ENCODE measurements around the gene CARD18.
"Not testable (repeated sequence)": the region's sequence is repeated elsewhere in the genome, so short reads cannot be mapped to it uniquely, and the experiment has no call there.

Gene CARD18

DNA sequence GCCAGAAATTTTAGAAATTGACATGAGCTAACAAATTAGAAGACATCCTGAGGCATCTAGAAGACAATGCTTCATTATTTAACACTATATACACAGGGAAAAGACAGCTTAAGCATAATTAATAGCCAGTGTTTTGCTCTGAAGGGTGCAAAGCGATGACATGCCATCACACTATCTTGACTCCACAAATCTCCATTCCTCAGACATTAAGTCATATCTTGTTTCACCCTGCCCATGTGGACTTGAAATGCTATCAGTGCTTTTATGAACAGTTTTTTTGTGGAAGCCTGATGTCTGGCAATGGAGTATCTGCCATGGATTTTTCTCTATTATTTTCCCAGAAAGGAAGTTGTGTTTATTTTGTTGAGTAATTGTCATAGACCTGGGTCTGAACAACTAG, 2.3 kb downstream of the CARD18 start:
- FAIRE-seq, result no peak
- DNase-seq (ENCODE audit: extremely low spot score, insufficient read length, low read depth), result no peak

DNA sequence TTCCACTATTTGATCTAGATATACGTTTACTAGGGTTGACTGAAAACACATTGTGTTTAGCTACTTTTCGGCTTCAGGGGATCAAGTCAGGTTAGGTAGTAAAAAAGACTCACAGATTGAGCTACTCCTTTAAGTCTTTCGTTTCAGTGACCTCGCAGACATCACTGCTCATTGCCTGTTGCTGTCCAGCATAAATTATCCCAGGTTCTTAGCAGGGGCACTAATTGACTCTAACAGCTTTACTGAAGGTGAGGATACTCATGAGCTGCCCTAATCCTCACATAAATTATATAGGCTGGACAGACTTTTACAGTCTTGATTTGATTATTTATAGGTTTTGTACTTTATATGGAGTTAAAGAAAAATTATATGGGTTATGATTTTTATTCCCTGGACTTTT, 3.7 kb downstream of the CARD18 start:
- FAIRE-seq (no peak), DNase-seq (ENCODE audit: extremely low spot score, insufficient read length, low read depth) (no peak)

DNA sequence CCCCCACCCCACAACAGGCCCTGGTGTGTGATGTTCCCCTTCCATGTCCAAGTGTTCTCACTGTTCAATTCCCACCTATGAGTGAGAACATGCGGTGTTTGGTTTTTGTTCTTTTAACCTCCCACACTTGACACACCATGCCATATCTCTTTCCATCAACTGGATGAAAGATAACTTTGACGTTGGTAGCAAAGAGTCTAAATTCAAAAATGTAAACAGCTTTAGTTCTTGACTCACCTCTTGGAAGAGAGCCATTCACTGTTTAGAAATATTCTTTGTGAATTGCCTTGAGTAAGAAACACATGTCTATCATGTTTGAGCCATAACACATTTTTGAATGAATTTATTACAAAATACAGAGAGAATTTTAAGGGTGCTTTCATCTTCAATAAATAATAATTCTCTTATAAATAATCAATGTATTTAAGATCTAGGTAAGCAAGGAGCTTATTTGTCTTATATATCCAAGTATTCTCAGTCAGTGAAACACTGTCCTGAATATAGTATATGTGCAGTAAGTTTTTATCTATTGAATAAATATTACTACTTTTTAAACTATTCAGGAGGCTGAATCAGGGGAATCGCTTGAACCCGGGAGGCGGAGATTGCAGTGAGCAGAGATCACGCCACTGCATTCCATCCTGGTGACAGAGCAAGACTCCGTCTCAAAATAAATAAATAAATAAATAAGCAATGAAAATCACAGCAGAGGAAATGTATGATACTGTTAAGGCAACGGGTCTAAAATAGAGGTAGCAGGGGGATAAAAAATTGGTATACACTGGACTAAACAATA, 6.7 kb downstream of the CARD18 start:
- no peak for FAIRE-seq
- no peak for DNase-seq (ENCODE audit: extremely low spot score, insufficient read length, low read depth)

DNA sequence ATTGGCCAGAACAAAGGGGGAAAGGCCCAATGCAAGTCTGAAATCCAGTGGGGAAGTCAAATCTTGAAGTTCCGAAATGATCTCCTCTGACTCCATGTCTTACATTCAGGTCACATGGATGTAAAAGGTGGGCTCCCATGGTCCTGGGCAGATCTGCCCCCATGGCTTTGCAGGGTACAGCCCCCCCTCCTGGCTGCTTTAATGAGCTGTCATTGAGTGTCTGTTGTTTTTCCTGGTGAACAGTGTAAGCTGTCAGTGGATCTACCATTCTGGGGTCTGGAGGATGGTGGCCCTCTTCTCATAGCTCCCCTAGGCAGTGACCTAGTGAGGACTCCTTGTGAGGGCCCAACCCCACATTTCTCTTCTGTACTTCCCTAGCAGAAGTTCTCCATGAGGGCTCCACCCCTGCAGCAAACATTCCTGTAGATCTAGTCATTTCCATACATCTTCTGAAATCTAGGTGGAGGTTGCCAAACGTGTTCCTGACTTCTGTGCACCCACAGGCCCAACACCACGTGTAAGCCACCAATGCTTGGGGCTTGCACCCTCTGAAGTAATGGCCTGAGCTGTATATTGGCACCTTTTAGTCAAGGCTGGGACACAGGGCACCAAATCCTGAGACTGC, 9.3 kb downstream of the CARD18 start:
- DNase-seq (ENCODE audit: extremely low spot score, insufficient read length, low read depth), result no peak
- FAIRE-seq, result no peak

DNA sequence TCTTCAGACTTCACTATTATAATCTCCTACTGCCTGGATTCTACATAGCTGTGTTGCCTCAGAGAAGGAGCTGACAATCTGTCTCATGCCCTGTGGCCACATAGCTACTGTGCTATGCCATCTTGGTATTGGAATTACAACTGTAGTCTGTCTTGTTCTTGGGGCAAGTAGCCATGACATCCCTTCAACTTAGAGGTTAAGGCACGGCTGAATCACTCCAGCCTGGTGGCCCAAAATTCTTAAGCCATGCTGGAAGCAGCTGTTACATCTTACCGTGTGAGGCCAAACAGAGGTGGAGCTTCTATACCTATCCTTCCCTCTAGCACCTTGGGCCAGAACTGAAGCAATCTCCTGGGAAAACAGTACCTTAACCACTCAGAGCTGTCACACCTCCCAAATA, 14.8 kb downstream of the CARD18 start:
- FAIRE-seq, result no peak
- DNase-seq (ENCODE audit: extremely low spot score, insufficient read length, low read depth), result no peak

DNA sequence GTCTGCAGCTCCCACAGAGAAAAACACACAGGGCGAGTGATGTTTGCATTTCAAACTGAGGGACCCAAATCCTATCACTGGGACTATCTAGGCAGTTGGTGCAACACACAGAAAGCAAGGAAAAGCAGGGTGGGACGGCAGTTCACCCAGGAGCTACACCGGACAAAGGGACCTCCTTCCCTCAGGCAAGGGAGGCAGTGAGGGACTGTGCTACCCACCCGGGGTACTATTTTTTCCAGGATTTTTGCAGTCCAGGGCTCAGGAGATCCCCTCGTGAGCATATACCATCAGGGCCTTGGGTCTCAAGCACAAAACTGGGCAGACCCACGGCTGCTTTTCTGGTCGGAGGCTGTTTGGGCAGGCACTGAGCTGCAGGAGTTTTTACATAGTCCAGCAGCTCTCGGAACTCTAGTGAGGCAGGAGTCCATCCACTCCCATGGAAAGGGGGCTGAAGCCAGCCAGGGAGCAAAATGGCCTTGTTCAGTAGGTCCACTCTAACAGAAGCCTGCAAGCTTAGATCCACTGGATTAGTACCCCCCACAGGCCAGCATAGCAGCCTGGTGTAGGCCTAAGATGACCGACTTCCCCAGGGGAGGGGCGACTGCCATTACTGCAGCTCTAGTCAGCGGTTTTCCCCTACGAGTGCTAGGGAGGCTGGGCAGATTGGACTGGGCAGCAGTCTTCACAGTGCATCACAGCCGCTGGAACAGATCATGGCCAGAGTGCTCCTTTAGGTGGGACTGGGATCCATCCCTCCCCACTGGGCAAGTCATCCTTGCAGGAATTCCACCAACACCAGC, 28.2 kb downstream of the CARD18 start:
- DNase-seq (ENCODE audit: extremely low spot score, insufficient read length, low read depth), result no peak
- FAIRE-seq, result no peak

DNA sequence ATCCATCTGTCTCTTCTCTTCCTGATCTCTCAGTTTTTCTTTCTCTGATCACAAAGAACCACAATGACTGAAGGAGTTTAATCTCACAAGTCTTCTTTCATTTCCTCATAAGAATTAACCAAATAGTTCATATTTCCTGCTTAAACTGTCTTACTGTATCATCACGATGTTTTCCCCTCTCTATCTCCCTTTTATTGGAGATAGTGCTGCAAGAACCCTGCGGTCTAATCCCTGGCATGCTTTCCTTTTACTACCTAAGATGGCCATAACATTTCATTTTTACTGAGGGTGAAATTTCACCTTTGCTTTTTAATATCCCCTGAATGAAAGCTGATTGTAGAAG, 28.9 kb downstream of the CARD18 start:
- DNase-seq (ENCODE audit: extremely low spot score, insufficient read length, low read depth) (no peak), FAIRE-seq (no peak)

DNA sequence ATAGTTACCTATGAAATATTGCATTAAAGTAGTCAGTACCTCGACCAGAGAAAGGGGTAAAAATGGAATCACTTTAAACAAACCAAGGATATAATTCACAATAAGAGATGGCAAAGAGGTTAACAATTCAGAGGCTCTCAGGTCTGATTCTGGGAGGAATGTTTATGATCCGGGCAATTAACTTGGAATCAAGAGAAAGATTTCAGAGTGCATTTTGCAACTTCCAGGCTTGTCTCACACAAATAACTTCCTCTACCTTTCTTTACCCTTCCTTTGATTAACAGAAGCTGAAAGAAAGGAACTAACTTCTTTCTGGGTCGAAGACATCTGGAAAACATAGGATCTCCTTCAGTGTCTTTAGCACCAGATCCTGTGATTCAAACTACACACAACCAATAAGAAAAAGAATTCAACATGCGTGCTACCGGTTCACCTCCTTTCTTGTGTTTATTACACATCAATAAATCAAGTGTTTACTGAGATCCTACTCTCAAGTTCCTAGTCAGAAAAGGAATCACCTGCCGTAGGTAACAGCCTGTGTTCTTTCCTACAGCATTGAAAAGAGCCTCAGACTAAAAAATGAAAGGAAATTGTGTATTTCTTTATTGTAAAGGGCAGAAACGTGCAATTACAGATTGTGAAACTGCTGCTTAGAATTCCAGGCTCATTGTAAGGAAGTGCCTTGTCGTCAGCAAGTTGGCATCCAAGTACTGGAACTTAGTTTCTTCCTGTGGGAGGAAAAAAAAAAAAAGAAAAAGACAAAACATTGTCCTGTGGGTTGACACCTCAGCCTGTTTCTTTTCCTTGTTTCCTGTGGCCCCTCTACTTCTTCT, 29.5 kb downstream of the CARD18 start:
- DNase-seq (ENCODE audit: extremely low spot score, insufficient read length, low read depth) (no peak), FAIRE-seq (no peak)

DNA sequence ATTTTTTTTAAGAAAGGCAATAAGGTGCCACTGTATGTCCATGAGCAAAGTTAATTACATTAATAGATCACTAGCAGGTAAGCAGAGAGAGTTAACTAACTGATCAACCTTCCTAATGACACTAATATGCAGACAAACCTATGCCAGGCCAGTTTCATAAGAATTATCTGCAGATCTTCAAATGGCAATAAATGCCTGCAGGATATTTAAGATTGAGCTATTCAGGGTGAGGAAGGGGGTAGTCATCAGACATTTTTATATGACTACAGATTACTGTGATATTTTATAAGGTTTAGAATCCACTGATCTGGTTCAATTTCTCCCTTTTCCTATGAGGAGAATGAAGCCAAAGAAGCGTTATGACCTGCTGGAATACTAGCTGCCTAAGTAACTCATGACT, 30.2 kb downstream of the CARD18 start:
- DNase-seq (ENCODE audit: extremely low spot score, insufficient read length, low read depth) (no peak), FAIRE-seq (no peak)

DNA sequence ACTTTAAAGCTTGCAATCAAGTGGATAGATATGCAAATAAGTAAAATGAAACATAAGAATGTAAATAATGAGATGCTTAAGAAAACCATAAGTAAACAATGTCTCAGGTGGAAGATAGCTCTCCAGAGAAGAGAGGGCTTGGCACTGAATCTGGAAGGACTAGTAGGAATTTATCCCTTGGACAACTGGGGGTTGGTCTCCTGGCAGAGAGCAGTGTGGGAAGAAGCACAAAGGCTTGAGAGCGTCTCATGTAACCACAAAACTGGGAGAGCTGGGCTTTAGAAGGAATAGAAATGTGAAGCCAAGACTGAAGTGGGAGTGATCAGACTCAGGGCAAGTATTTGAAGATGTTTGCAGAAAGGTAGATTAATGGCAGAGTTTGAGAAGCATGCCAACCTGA, 31.3 kb downstream of the CARD18 start:
- no peak for DNase-seq (ENCODE audit: extremely low spot score, insufficient read length, low read depth)

DNA sequence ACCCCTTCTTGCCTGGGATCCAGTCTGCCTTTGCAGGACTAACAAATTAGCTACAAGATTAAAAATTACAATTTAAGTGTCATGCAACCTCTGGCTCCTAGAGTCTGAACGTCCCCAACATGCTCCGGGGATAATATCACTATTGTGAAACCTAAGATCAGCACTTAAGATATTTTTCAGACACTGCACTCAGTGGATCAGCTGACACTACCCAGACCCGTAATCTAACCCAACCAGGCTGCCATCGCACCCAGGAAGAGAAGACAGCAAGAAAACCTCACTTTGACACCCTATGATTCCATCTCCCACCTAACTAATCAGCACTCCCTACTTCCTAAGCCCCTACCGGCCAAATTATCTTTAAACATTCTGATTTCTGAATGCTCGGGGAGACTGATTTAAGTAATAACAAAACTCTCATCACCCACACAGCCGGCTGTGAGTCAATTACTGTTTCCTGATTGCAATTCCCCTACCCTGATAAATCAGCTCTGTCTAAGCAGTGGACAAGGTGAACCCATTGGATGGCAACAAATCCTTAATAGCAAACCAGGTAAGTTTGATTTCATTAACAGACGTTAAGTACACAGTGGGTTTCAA, 32.2 kb downstream of the CARD18 start:
- FAIRE-seq; DNase-seq (ENCODE audit: extremely low spot score, insufficient read length, low read depth): not testable (repeated sequence)

More for the DNA sequence above, 31.3 kb downstream of the CARD18 start:
- FAIRE-seq, result no peak

DNA sequence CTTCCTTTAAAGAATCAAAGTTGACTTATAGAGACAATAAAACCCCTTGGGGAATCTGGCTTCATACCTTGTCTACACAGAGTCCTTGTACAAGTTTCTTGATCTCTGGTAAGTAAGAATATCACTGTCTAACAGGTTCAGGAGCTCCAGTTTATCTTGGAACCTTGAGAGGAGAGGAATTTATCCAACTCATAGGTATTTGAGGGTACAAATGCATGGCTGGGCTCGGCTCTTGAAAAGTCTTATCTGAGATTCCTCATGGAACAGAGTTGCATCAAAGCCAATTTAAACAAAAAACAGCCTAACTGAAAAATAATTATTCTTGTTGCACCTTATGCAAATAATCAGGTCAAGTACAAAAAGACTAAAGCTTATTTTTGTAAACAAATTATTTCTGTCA, 33.4 kb downstream of the CARD18 start:
- no peak for FAIRE-seq

DNA sequence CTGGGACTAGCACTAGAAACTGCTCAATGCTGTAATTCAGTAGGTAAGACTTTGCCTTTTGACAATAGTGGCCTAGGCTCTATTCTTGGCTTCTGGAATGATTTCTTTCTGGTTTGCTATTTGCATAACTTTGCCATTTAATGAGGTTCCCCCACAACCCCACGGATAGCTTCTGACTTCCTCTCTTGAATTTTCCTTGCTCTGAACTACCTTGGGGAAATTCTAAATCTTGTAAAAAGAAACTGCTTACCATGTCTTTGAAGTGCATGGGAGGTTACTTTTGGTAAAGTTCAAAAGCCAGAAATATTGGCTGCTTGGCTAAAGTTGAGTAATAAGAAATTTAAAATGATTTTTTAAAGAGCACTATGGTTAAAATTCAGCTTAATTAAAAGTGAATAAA, 35.3 kb downstream of the CARD18 start:
- DNase-seq (ENCODE audit: extremely low spot score, insufficient read length, low read depth), result no peak
- no peak for FAIRE-seq

More for the DNA sequence above, 33.4 kb downstream of the CARD18 start:
- DNase-seq (ENCODE audit: extremely low spot score, insufficient read length, low read depth), result no peak

DNA sequence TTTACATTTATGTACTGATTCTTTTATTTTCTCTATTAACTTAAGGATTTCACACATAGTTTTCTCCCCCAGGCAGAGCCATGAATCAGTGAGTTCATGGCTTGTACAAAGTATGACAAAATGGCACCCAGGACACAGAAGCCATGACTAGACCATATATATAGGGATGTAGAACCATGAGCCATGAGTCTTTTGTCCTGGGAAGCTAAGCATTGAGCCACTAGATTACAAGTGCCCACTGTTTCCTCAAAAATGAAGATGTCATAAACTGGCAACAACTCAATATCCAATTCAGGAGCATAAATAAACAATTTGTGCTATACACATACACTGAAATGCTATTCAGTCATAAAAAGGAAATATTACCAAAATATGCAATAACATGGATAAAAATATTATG, 36.2 kb downstream of the CARD18 start:
- no peak for FAIRE-seq

DNA sequence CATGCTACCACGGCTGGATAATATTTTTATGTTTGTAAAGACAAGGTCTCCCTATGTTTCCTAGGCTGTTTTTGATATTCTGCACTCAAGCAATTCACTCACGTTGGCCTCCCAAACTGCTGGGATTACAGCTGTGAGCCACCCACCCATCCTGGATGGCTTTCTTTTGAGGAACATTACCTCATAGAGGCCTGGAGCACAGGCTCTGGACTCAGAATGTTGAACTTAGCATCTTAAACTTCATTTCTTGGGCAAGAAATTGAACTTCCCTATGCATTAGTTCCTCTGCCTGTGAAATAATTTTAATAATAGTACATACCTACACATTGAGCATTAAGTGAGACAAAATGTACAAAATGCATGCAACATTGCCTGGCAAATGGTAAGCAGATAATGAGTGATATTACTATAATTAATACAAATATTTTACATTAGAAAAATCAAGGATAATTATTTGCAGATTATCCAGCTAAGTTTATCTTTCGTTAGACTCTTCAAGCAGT, 37.4 kb downstream of the CARD18 start:
- FAIRE-seq; DNase-seq (ENCODE audit: extremely low spot score, insufficient read length, low read depth): not testable (repeated sequence)

More for the DNA sequence above, 36.2 kb downstream of the CARD18 start:
- DNase-seq (ENCODE audit: extremely low spot score, insufficient read length, low read depth), result no peak

DNA sequence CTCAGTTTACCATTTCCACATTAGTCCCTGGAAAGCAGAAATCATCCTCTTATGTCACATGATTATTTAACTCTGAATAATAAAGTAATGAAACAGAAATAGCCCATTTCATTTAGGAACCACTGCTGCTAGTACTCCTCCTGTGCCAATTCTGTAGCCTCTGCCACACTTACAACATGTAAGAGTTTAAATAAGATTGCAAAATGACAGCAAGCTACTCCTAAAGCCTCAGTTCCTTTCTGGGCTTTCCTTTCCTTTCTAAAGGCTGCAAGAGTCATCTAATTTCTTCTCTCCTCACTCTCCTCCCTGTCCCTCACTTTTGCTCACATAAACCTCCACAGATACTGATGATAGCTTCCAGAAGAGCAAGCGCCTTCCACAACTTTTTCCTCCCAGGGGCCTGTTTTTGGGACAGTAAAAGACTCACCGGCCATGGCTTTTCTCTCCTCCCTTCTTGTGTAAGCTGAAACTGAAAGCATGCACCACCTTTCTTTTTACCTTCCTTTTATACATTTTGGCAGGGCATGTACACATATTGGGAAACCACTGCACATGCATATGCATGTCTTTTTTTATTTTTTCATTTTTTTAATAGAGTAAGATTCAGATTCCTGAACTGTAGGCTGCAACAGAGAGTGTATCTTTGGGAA, 38.5 kb downstream of the CARD18 start:
- FAIRE-seq, result no peak

DNA sequence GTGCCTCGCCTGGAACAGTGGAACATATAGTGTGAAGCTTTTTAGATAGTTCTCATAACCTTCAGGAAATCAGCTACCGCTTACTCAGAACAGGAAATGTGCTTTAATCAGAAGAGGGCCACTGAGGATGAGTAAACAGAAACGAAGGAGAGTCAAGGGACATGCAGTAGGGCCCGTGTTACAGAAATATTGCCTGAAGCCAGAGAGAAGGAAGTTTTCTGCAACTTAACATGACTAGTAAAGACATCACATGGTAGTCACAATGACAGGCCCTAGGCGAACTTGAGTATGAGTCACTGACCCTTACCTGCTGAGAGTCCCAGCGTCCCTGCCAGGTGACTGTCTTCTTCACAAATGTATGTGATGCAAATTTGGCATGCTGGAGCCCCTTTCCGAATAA, 39.4 kb downstream of the CARD18 start:
- FAIRE-seq, result no peak
- DNase-seq (ENCODE audit: extremely low spot score, insufficient read length, low read depth), result no peak

More for the DNA sequence above, 38.5 kb downstream of the CARD18 start:
- no peak for DNase-seq (ENCODE audit: extremely low spot score, insufficient read length, low read depth)

DNA sequence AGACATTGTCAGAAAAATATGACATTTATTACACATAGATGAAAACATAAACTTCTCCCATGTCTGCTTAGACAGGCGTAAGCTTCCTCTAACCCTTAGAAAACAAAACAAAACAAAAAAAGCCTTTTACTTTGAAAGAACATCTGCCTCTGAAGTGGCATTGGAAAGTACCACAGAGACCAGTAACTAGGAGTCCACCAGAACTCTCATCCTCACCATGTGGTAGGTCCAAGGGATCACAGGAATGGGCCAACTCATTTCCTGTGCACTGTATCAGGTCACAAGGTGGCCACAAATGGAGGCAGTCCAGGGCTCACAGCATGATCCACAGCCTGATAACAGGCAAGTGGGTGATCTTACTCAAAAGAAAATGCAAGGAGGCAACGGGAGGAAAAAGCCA, 40.0 kb downstream of the CARD18 start:
- not testable (repeated sequence) for DNase-seq (ENCODE audit: extremely low spot score, insufficient read length, low read depth)

More for the DNA sequence above, 40.0 kb downstream of the CARD18 start:
- FAIRE-seq, result not testable (repeated sequence)
